Spleen (tissue), 11 donors: Measurements from ENCODE around the gene PDRG1. TPM values are rescaled to one million over a fixed set of nuclear protein-coding genes. Genes with fewer than 3 reads are reported as not detected.
"Not testable (repeated sequence)": the region's sequence is repeated elsewhere in the genome, so short reads cannot be mapped to it uniquely, and the experiment has no call there.

Experiments used
- DNase-seq: peaks from one replicate; pipeline ENCODE4 v3.0.0-alpha.2; 2020
- H3K27ac ChIP-seq, 8 donors: fragments of 200-600 bp; sonication (generic) in 7 of 8; 1 replicate in 4 of 8; 2 replicates in 4 of 8; pipeline versions ENCODE4 v1.5.0 to v1.8.0; 2016 to 2021; ENCODE audit warnings: inconsistent platforms in 4 of 8, mild to moderate bottlenecking in 4 of 8, moderate library complexity in 1 of 8
- H3K27me3 ChIP-seq, 7 donors: fragments of 200-600 bp; sonication (generic) in 6 of 7; replicated peaks in 1 of 7; 1 replicate in 4 of 7; 2 replicates in 3 of 7; pipeline versions ENCODE4 v1.5.0 to v1.8.0; 2016 to 2021; ENCODE audit warnings: inconsistent platforms in 3 of 7, mild to moderate bottlenecking in 1 of 7
- H3K36me3 ChIP-seq, 6 donors: fragments of 200-600 bp; sonication (generic) in 5 of 6; 1 replicate in 4 of 6; 2 replicates in 2 of 6; pipeline versions ENCODE4 v1.5.0 to v1.8.0; 2016 to 2021; ENCODE audit warnings: inconsistent platforms in 2 of 6
- H3K4me1 ChIP-seq, 6 donors: fragments of 200-600 bp; sonication (generic) in 5 of 6; 1 replicate in 3 of 6; 2 replicates in 3 of 6; pipeline versions ENCODE4 v1.5.0 to v1.8.0; 2016 to 2021; ENCODE audit warnings: inconsistent platforms in 3 of 6
- H3K4me3 ChIP-seq, 8 donors: fragments of 200-600 bp; sonication (generic) in 7 of 8; 1 replicate in 4 of 8; 2 replicates in 4 of 8; pipeline versions ENCODE4 v1.5.0 to v1.8.0; 2016 to 2021; ENCODE audit warnings: inconsistent platforms in 4 of 8, mild to moderate bottlenecking in 4 of 8, moderate library complexity in 2 of 8
- H3K9me3 ChIP-seq, 8 donors: fragments of 200-600 bp; sonication (generic) in 7 of 8; 1 replicate in 4 of 8; 2 replicates in 4 of 8; pipeline versions ENCODE4 v1.5.0 to v1.8.0; 2016 to 2021; ENCODE audit warnings: inconsistent platforms in 4 of 8
- POLR2A ChIP-seq, 3 donors: fragments of 450-650 bp; IDR thresholded peaks; one replicate each; pipeline ENCODE4 v1.5.1; 2017; ENCODE audit warnings: antibody characterized with exemption in 3 of 3, mild to moderate bottlenecking in 1 of 3
- POLR2AphosphoS5 ChIP-seq, 3 donors: sonication (generic); formaldehyde crosslinking; IDR thresholded peaks; one replicate each; pipeline ENCODE4 v1.5.1; 2017; ENCODE audit warnings: antibody characterized with exemption in 3 of 3
- WGBS, 5 donors: extraction: QIAGEN DNeasy Blood & Tissue Kit in 3 of 5; methylation state at CpG; one replicate each; pipeline versions ENCODE4 v1.1.5 to v1.1.7; 2013 to 2018; 5-methylcytosine and 5-hydroxymethylcytosine counted together
- intact Hi-C: fragments of 100-400 bp; cut with DNase I; formaldehyde crosslinking; loops from one replicate; pipeline ENCODE4 v1.15.0; 2023; ENCODE audit warnings: low total_unique reads
- polyA plus RNA-seq, 3 donors: library from polyadenylated mRNA; stranded (reverse); fragments of 200-250 nt; gene quantifications; one replicate each; pipeline ENCODE4 v1.2.1, GENCODE V29; 2013
- total RNA-seq, 7 donors: library from RNA; depleted of rRNA in 3 of 7; stranded (reverse); fragments of >200 nt in 3 of 7; fragmentation: NEBNext Ultra II Directional in 4 of 7; extraction: Animal tissue kit (Norgen Biotek cat#: 25700) in 4 of 7; gene quantifications; one replicate each; pipeline versions ENCODE4 v1.1.0 to v1.2.1, GENCODE V29; 2016 to 2021
- TF ChIP-seq, protein P1 (sequence below), 11 experiments: fragments of 200-600 bp in 7 of 11; fragments of 450-650 bp in 4 of 11; sonication (generic) in 4 of 11; IDR thresholded peaks in 8 of 11; conservative IDR thresholded peaks in 3 of 11; 1 replicate in 7 of 11; 2 replicates in 4 of 11; pipeline versions ENCODE4 v1.4.0 to v1.8.0; 2016 to 2021; ENCODE audit warnings: antibody characterized with exemption in 11 of 11, inconsistent platforms in 4 of 11, mild to moderate bottlenecking in 1 of 11
- donor health status: healthy with polysubstance abuse.
- donor health status: DM: no; HTN: no; CAD: no; lungs with moderate emphysema.
- donor health status: DM: no; HTN: no; CAD: no.
- donor health status: Bipolar disorder and iron deficiency.
- donor health status: healthy.
- donor health status: DM: no; HTN: no; CAD: no.
- donor health status: DM: yes; HTN: yes; CAD: no.

The PDRG1 gene
- total and polyA plus RNA-seq, 10 donors: 8.2 to 21.1 (median 11.2) TPM

DNA sequence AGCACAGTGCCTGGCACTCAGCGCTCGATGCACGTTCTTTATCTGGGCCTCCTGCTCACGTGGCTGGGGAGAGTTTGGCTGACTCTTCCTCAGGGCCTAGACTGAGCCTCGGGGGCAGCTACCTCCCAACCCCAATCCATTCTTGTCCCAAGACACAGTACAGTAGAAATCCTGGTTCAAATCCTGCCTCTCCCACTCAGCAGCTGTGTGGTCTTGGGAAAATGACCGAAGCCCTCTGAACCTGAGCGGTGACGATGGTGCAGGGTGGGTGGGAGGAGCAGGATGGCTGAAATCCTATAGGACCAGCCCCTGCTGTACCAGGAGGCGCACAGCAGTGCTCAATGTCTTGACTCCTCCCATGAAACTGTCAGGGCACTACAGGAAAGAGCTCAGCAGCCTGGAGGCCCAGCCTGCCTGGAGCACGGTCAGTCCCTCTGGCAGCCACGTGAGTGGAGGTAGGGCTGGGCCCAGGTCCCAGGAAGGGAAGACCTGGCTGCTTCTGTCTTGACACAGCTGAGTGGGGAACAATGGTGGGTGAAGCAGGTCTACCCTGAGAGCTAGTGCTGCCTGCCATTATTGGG lies 31.5 kb downstream of the PDRG1 start:
- Histone ChIP-seq H3K27me3 (peaks cover 0 to 16% (median 0%) of the 10 kb centered on the region in 7 donors), H3K36me3 (no peaks in the 10 kb centered on the region), H3K4me3 (no peak overlapping the region), H3K9me3 (no peaks in the 10 kb centered on the region), H3K4me1 (peaks cover 0 to 3% (median 0%) of the 10 kb centered on the region in 6 donors), H3K27ac (no peak overlapping the region)
- no peak for DNase-seq
- intact Hi-C loops: no loop called here
- TF ChIP-seq, protein P1, sequence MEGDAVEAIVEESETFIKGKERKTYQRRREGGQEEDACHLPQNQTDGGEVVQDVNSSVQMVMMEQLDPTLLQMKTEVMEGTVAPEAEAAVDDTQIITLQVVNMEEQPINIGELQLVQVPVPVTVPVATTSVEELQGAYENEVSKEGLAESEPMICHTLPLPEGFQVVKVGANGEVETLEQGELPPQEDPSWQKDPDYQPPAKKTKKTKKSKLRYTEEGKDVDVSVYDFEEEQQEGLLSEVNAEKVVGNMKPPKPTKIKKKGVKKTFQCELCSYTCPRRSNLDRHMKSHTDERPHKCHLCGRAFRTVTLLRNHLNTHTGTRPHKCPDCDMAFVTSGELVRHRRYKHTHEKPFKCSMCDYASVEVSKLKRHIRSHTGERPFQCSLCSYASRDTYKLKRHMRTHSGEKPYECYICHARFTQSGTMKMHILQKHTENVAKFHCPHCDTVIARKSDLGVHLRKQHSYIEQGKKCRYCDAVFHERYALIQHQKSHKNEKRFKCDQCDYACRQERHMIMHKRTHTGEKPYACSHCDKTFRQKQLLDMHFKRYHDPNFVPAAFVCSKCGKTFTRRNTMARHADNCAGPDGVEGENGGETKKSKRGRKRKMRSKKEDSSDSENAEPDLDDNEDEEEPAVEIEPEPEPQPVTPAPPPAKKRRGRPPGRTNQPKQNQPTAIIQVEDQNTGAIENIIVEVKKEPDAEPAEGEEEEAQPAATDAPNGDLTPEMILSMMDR (IDR thresholded peaks at IDR 0.05 in 8 of 11, conservative IDR thresholded peaks at IDR 0.05 in 3 of 11): no peak
- TF ChIP-seq POLR2A (IDR thresholded peaks at IDR 0.05) (no peak), POLR2AphosphoS5 (IDR thresholded peaks at IDR 0.05) (no peak)
- WGBS, 5 donors: 77 to 85% (median 83%) methylated on average over 11 of the region's 11 CpGs

GRCh38 chr20:31919410-31920155 lies 32.3 kb downstream of the PDRG1 start:
- intact Hi-C loops: no loop called here
- H3K4me3 ChIP-seq: no peak overlapping the region
- no peak for DNase-seq
- peaks cover 0 to 15% (median 0%) of the 10 kb centered on the region in 7 donors for H3K27me3 ChIP-seq
- no peaks in the 10 kb centered on the region for H3K36me3 ChIP-seq
- H3K4me1 ChIP-seq: peaks cover 0 to 3% (median 0%) of the 10 kb centered on the region in 6 donors
- 41 to 54% (median 51%) methylated on average over 6 of the region's 6 CpGs for WGBS, 5 donors
- TF ChIP-seq POLR2A (IDR thresholded peaks at IDR 0.05) (no peak), POLR2AphosphoS5 (IDR thresholded peaks at IDR 0.05) (no peak)
- TF ChIP-seq, protein P1 (IDR thresholded peaks at IDR 0.05 in 8 of 11, conservative IDR thresholded peaks at IDR 0.05 in 3 of 11): no peak
- H3K27ac ChIP-seq: no peak overlapping the region
- no peaks in the 10 kb centered on the region for H3K9me3 ChIP-seq

GRCh38 chr20:31918466-31919105 lies 33.3 kb downstream of the PDRG1 start:
- TF ChIP-seq POLR2AphosphoS5 (IDR thresholded peaks at IDR 0.05) (no peak), POLR2A (IDR thresholded peaks at IDR 0.05) (no peak)
- TF ChIP-seq, protein P1 (IDR thresholded peaks at IDR 0.05 in 8 of 11, conservative IDR thresholded peaks at IDR 0.05 in 3 of 11): no peak
- Histone ChIP-seq H3K36me3 (no peaks in the 10 kb centered on the region), H3K9me3 (no peaks in the 10 kb centered on the region), H3K27me3 (peaks cover 0 to 5% (median 0%) of the 10 kb centered on the region in 7 donors), H3K4me1 (peaks cover 0 to 3% (median 0%) of the 10 kb centered on the region in 6 donors), H3K27ac (no peak overlapping the region), H3K4me3 (no peak overlapping the region)
- 78 to 87% (median 82%) methylated on average over 7 of the region's 7 CpGs for WGBS, 5 donors
- intact Hi-C loops: no loop called here
- no peak for DNase-seq

GRCh38 chr20:31917962-31918412 lies 33.9 kb downstream of the PDRG1 start:
- intact Hi-C loops, H3K9me3 ChIP-seq, H3K36me3 ChIP-seq, H3K27ac ChIP-seq, DNase-seq, H3K4me3 ChIP-seq, H3K4me1 ChIP-seq, H3K27me3 ChIP-seq: not testable (repeated sequence)
- 4 to 12% (median 10%) methylated on average over 7 of the region's 7 CpGs for WGBS, 5 donors
